Heart left ventricle (tissue), 16 donors: ENCODE measurements around the gene CHN2. TPM values are rescaled to one million over a fixed set of nuclear protein-coding genes. Genes with fewer than 3 reads are reported as not detected.

Experiments used
- ATAC-seq, 4 donors: fragments of 200-7000 bp; cut with Tn5 transposase; one replicate each; pipeline ENCODE4 v1.9.1; 2020 to 2022; ENCODE audit warnings: moderate library complexity in 4 of 4, mild to moderate bottlenecking in 3 of 4, moderate number of reproducible peaks in 1 of 4
- DNase-seq, 5 donors: peaks; one replicate each; pipeline ENCODE4 v3.0.0-alpha.2; 2020
- H3K27ac ChIP-seq, 12 donors: fragments of 200-600 bp; sonication (generic) in 4 of 12; one replicate each; pipeline versions ENCODE4 v1.5.0 to v1.8.0; 2016 to 2022; ENCODE audit warnings: mild to moderate bottlenecking in 2 of 12
- H3K27me3 ChIP-seq, 9 donors: fragments of 200-600 bp; sonication (generic) in 2 of 9; one replicate each; pipeline versions ENCODE4 v1.5.1 to v1.8.0; 2016 to 2022; ENCODE audit warnings: mild to moderate bottlenecking in 3 of 9
- H3K36me3 ChIP-seq, 9 donors: fragments of 200-600 bp; sonication (generic) in 2 of 9; one replicate each; pipeline versions ENCODE4 v1.5.0 to v1.8.0; 2018 to 2022; ENCODE audit warnings: mild to moderate bottlenecking in 2 of 9
- H3K4me1 ChIP-seq, 12 donors: fragments of 200-600 bp; sonication (generic) in 4 of 12; one replicate each; pipeline versions ENCODE4 v1.5.0 to v1.8.0; 2016 to 2022; ENCODE audit warnings: mild to moderate bottlenecking in 3 of 12
- H3K4me3 ChIP-seq, 12 donors: fragments of 200-600 bp; sonication (generic) in 4 of 12; one replicate each; pipeline versions ENCODE4 v1.5.0 to v1.8.0; 2017 to 2022; ENCODE audit warnings: mild to moderate bottlenecking in 9 of 12, moderate library complexity in 4 of 12
- H3K9me3 ChIP-seq, 12 donors: fragments of 200-600 bp; sonication (generic) in 4 of 12; one replicate each; pipeline versions ENCODE4 v1.5.0 to v1.8.0; 2016 to 2022; ENCODE audit warnings: mild to moderate bottlenecking in 1 of 12
- CTCF ChIP-seq, 12 donors: fragments of 200-600 bp; sonication (generic) in 4 of 12; IDR thresholded peaks; one replicate each; pipeline versions ENCODE4 v1.5.0 to v1.8.0; 2018 to 2022; ENCODE audit warnings: antibody characterized with exemption in 12 of 12, mild to moderate bottlenecking in 5 of 12
- POLR2A ChIP-seq, 2 donors: fragments of 450-650 bp; IDR thresholded peaks; one replicate each; pipeline ENCODE4 v1.6.1; 2017; ENCODE audit warnings: antibody characterized with exemption in 2 of 2, mild to moderate bottlenecking in 2 of 2, moderate library complexity in 2 of 2
- WGBS, 4 donors: extraction: QIAGEN DNeasy Blood & Tissue Kit in 2 of 4; methylation state at CpG; one replicate each; pipeline versions ENCODE4 v1.1.5 to v1.1.7; 2013 to 2018; 5-methylcytosine and 5-hydroxymethylcytosine counted together
- intact Hi-C, 10 donors: fragments of 100-400 bp; cut with DNase I; formaldehyde crosslinking; loops; one replicate each; pipeline versions ENCODE4 v1.11.1 to v1.14.2; 2022
- polyA plus RNA-seq, 2 donors: library from polyadenylated mRNA; stranded (reverse); fragments of 200-250 nt; gene quantifications; one replicate each; pipeline ENCODE4 v1.2.3, GENCODE V29; 2013
- total RNA-seq, 9 donors: library from RNA; depleted of rRNA in 2 of 9; stranded (reverse); fragments of >200 nt in 2 of 9; fragmentation: NEBNext Ultra II Directional in 3 of 9; extraction: Animal tissue kit (Norgen Biotek cat#: 25700) in 3 of 9; gene quantifications; one replicate each; pipeline versions ENCODE4 v1.1.0 to v1.2.4, GENCODE V29; 2016 to 2023
- donor health status: ischemic (EF 13 %, LVEDD 7.1; RV severe dilation, severe dysfunction).
- donor health status: healthy with polysubstance abuse.
- donor health status: DM: no; HTN: yes; CAD: no.
- donor health status: DM: no; HTN: no; CAD: no.
- donor health status: ischemic (EF 25% LVEDD 6.9; RV normal size, moderate dysfunction).
- donor health status: ischemic (EF 25% LVEDD 5.7; RV mildly dilated, moderate dysfunction).
- donor health status: healthy.
- donor health status: DM: yes; HTN: yes; CAD: no.
- donor health status: ischemic (EF 35%, LVEDD 5.7; RV mildly dilated, moderate dysfunction).
- donor health status: nonischemic (EF 11% LVEDD 7.7; RV severe dilation, severe dysfunction).
- donor health status: DM: yes; HTN: yes; CAD: no.
- donor health status: PGD.
- donor health status: ischemic (EF 29% LVEDD 5.4; RV normal size, mild dysfunction).
- donor health status: nonischemic (EF 23%, LVEDD 6.1; RV moderate dilation, normal function).

Gene CHN2
- total and polyA plus RNA-seq, 11 donors: 11.2 to 54.4 (median 33.6) TPM

GRCh38 chr7:29434380-29434768, 239.8 kb downstream of the CHN2 start:
- no peaks in the 10 kb centered on the region for H3K9me3 ChIP-seq
- WGBS, 4 donors: 72 to 79% (median 76%) methylated on average over 2 of the region's 2 CpGs

GRCh38 chr7:29435167-29435566, 240.6 kb downstream of the CHN2 start:
- intact Hi-C loops: no loop called here
- Histone ChIP-seq H3K9me3 (no peaks in the 10 kb centered on the region), H3K36me3 (no peaks in the 10 kb centered on the region), H3K4me3 (no peak overlapping the region), H3K4me1 (peaks cover 0 to 5% (median 0%) of the 10 kb centered on the region in 12 donors), H3K27me3 (no peaks in the 10 kb centered on the region), H3K27ac (no peak overlapping the region)
- TF ChIP-seq CTCF (IDR thresholded peaks at IDR 0.05): no peak
- no peak for TF ChIP-seq POLR2A (IDR thresholded peaks at IDR 0.05)
- DNase-seq (no peak), ATAC-seq (no peak)

More at GRCh38 chr7:29434380-29434768, 239.8 kb downstream of the CHN2 start:
- peaks cover 0 to 5% (median 0%) of the 10 kb centered on the region in 12 donors for H3K4me1 ChIP-seq
- DNase-seq (no peak), ATAC-seq (peak in 3 of 4 donors; percentile 18 to 45 (median 35))
- no peaks in the 10 kb centered on the region for H3K27me3 ChIP-seq
- no peak for TF ChIP-seq POLR2A (IDR thresholded peaks at IDR 0.05)
- no peak for TF ChIP-seq CTCF (IDR thresholded peaks at IDR 0.05)
- no peak overlapping the region for H3K27ac ChIP-seq
- H3K36me3 ChIP-seq: no peaks in the 10 kb centered on the region
- no peak overlapping the region for H3K4me3 ChIP-seq
- intact Hi-C loops: no loop called here

GRCh38 chr7:29435902-29436301, 241.3 kb downstream of the CHN2 start:
- intact Hi-C loops: no loop called here
- Histone ChIP-seq H3K4me3 (no peak overlapping the region), H3K36me3 (no peaks in the 10 kb centered on the region), H3K27ac (no peak overlapping the region), H3K9me3 (no peaks in the 10 kb centered on the region), H3K4me1 (peaks cover 0 to 5% (median 0%) of the 10 kb centered on the region in 12 donors), H3K27me3 (no peaks in the 10 kb centered on the region)
- TF ChIP-seq CTCF (IDR thresholded peaks at IDR 0.05): no peak
- no peak for TF ChIP-seq POLR2A (IDR thresholded peaks at IDR 0.05)
- DNase-seq (no peak), ATAC-seq (no peak)
- WGBS, 4 donors: 91 to 96% (median 93%) methylated on average over 3 of the region's 3 CpGs

GRCh38 chr7:29442146-29442545, 247.6 kb downstream of the CHN2 start:
- TF ChIP-seq POLR2A (IDR thresholded peaks at IDR 0.05) (no peak), CTCF (IDR thresholded peaks at IDR 0.05) (no peak)
- H3K9me3 ChIP-seq: no peaks in the 10 kb centered on the region
- no peak for DNase-seq
- peaks cover 0 to 34% (median 7%) of the 10 kb centered on the region in 12 donors for H3K4me1 ChIP-seq
- no peak overlapping the region for H3K4me3 ChIP-seq
- peak overlapping the region in 2 of 12 donors; percentile 2 to 18 for H3K27ac ChIP-seq
- H3K36me3 ChIP-seq: no peaks in the 10 kb centered on the region
- 17 to 32% (median 20%) methylated on average over 3 of the region's 3 CpGs for WGBS, 4 donors
- ATAC-seq: peak; percentile 69 to 87 (median 78)
- no peaks in the 10 kb centered on the region for H3K27me3 ChIP-seq
- intact Hi-C loops: no loop called here
